HepG2 (cell line): ENCODE results near the gene GNG10. TPM values are rescaled to one million over a fixed set of nuclear protein-coding genes. Genes with fewer than 3 reads are reported as not detected.

ENCODE experiments used
- ATAC-seq: fragments of 200-7000 bp; cut with Tn5 transposase; 3 replicates; pipeline ENCODE4 v1.9.1; 2020; ENCODE audit warnings: mild to moderate bottlenecking, moderate library complexity
- BruUV-seq: library from RNA; stranded (reverse); fragments of 400-500 nt; replicated peaks from 2 replicates; lab custom pipeline; 2021; lab: Mats Ljungman, UMichigan
- CTCF ChIA-PET: fragments of 300-600 bp; formaldehyde crosslinking; extraction: SDS; loops from one replicate; lab custom pipeline; 2021; ENCODE audit warnings: low total read pairs, inconsistent platforms, low intra/inter-chr PET ratio; lab: Yijun Ruan, JAX
- POLR2A ChIA-PET: fragments of 350-600 bp; sonication (Branson Sonifier 250); formaldehyde crosslinking; loops from one replicate; lab custom pipeline; 2020; ENCODE audit warnings: antibody characterized with exemption, inconsistent platforms; lab: Yijun Ruan, JAX
- DNase-seq: peaks from one replicate; pipeline ENCODE4 v3.0.0-alpha.2; 2015; ENCODE audit warnings: low spot score
- FAIRE-seq: peaks from 3 replicates; lab custom pipeline; 2011; peaks lifted over from hg19 to GRCh38; lab: Jason Lieb, UNC
- H2AFZ ChIP-seq: one replicate; pipeline ENCODE4 v1.6.1; 2011; ENCODE audit warnings: low read length, inconsistent platforms
- H3K27ac ChIP-seq: fragments of 300-600 bp; 3 replicates; pipeline ENCODE4 v1.8.0; 2011; ENCODE audit warnings: mixed run types, mild to moderate bottlenecking, mixed read lengths, low read length, inconsistent platforms; ENCODE audit not compliant: insufficient read depth; ENCODE audit errors: extremely low read length
- H3K27me3 ChIP-seq, 2 experiments: fragments of 200-600 bp in 1 of 2; 2 replicates in 1 of 2; 3 replicates in 1 of 2; pipeline versions ENCODE4 v1.6.0 to v1.8.0; 2011; ENCODE audit warnings: low read length in 2 of 2, mild to moderate bottlenecking in 2 of 2, moderate library complexity in 2 of 2, inconsistent platforms in 1 of 2; ENCODE audit not compliant: insufficient read depth in 2 of 2, control insufficient read depth in 1 of 2
- H3K36me3 ChIP-seq, 2 experiments: fragments of 200-600 bp in 1 of 2; replicated peaks in 1 of 2; 2 replicates in 1 of 2; 3 replicates in 1 of 2; pipeline versions ENCODE4 v1.5.1 to v1.8.0; 2011; ENCODE audit warnings: low read length in 2 of 2, inconsistent platforms in 1 of 2; ENCODE audit not compliant: insufficient read depth in 2 of 2, control insufficient read depth in 1 of 2
- H3K4me1 ChIP-seq: 2 replicates; pipeline ENCODE4 v1.5.1; 2012; ENCODE audit warnings: low read length, inconsistent platforms; ENCODE audit not compliant: insufficient read depth
- H3K4me2 ChIP-seq: 2 replicates; pipeline ENCODE4 v1.6.0; 2011; ENCODE audit warnings: low read depth, low read length, inconsistent platforms
- H3K4me3 ChIP-seq, 3 experiments: fragments of 200-600 bp in 1 of 3; sonication (generic), shearing (Covaris generic) in 1 of 3; replicated peaks in 1 of 3; 2 replicates each; pipeline ENCODE4 v1.5.1; 2011 to 2016; ENCODE audit warnings: low read length in 3 of 3, inconsistent platforms in 2 of 3, low read depth in 2 of 3, mild to moderate bottlenecking in 2 of 3, control low read depth in 1 of 3, mixed read lengths in 1 of 3; ENCODE audit not compliant: insufficient read depth in 1 of 3
- H3K79me2 ChIP-seq: one replicate; pipeline ENCODE4 v1.6.1; 2011; ENCODE audit warnings: low read length, inconsistent platforms; ENCODE audit not compliant: insufficient read depth
- H3K9ac ChIP-seq: 2 replicates; pipeline ENCODE4 v1.6.0; 2011; ENCODE audit warnings: mild to moderate bottlenecking, low read depth, low read length, inconsistent platforms; ENCODE audit not compliant: insufficient read depth
- H3K9me3 ChIP-seq: 2 replicates; pipeline ENCODE4 v1.5.1; 2012; ENCODE audit warnings: mild to moderate bottlenecking, low read length
- H4K20me1 ChIP-seq: 2 replicates; pipeline ENCODE4 v1.6.0; 2011; ENCODE audit warnings: inconsistent platforms, mild to moderate bottlenecking, low read length, moderate library complexity; ENCODE audit not compliant: insufficient read depth
- ADNP ChIP-seq: sonication (generic); formaldehyde crosslinking; IDR thresholded peaks from 2 replicates; pipeline ENCODE4 v1.4.0; 2020; ENCODE audit warnings: missing genetic modification reagents
- BRF2 ChIP-seq: sonication (generic); formaldehyde crosslinking; IDR thresholded peaks from 2 replicates; pipeline ENCODE4 v1.8.1; 2022; ENCODE audit warnings: mild to moderate bottlenecking, missing genetic modification reagents
- CENPX ChIP-seq: sonication (generic); formaldehyde crosslinking; IDR thresholded peaks from 2 replicates; pipeline ENCODE4 v1.9.0; 2021; ENCODE audit warnings: mild to moderate bottlenecking, missing genetic modification reagents, moderate library complexity
- GMEB2 ChIP-seq: IDR thresholded peaks from 2 replicates; pipeline ENCODE4 v1.6.1; 2016; ENCODE audit warnings: missing biosample characterization, missing genetic modification reagents, low read depth
- ISX ChIP-seq: sonication (generic); formaldehyde crosslinking; conservative IDR thresholded peaks from 2 replicates; pipeline ENCODE4 v1.5.0; 2020; ENCODE audit warnings: missing genetic modification reagents
- KMT2B ChIP-seq: IDR thresholded peaks from 2 replicates; pipeline ENCODE4 v1.6.1; 2016; ENCODE audit warnings: missing genetic modification reagents, missing compliant biosample characterization
- MTA3 ChIP-seq: sonication (generic); formaldehyde crosslinking; IDR thresholded peaks from 2 replicates; pipeline ENCODE4 v1.4.0; 2020; ENCODE audit warnings: missing genetic modification reagents
- MZF1 ChIP-seq: sonication (generic); formaldehyde crosslinking; IDR thresholded peaks from 2 replicates; pipeline ENCODE4 v1.8.1; 2023; ENCODE audit warnings: mild to moderate bottlenecking, missing genetic modification reagents, borderline replicate concordance
- NR2F6 ChIP-seq, 2 experiments: IDR thresholded peaks; 2 replicates each; pipeline ENCODE4 v1.6.1; 2016; ENCODE audit warnings: antibody characterized with exemption in 1 of 2, mild to moderate bottlenecking in 1 of 2
- PAF1 ChIP-seq: IDR thresholded peaks from 2 replicates; pipeline ENCODE4 v1.6.1; 2016; ENCODE audit warnings: missing genetic modification reagents, missing compliant biosample characterization
- SETDB1 ChIP-seq: sonication (generic); formaldehyde crosslinking; IDR thresholded peaks from 2 replicates; pipeline ENCODE4 v1.5.1; 2020; ENCODE audit warnings: missing genetic modification reagents, mild to moderate bottlenecking, borderline replicate concordance
- TGIF2 ChIP-seq: IDR thresholded peaks from 2 replicates; pipeline ENCODE4 v1.6.1; 2016; ENCODE audit warnings: control low read depth, missing compliant biosample characterization
- TRAFD1 ChIP-seq: sonication (generic); formaldehyde crosslinking; IDR thresholded peaks from 2 replicates; pipeline ENCODE4 v1.5.1; 2020; ENCODE audit warnings: missing genetic modification reagents, mild to moderate bottlenecking, borderline replicate concordance
- ZC3H13 ChIP-seq: sonication (generic); formaldehyde crosslinking; IDR thresholded peaks from 2 replicates; pipeline ENCODE4 v1.8.1; 2023; ENCODE audit warnings: mild to moderate bottlenecking, missing genetic modification reagents, moderate library complexity
- ZNF317 ChIP-seq: sonication (generic); formaldehyde crosslinking; IDR thresholded peaks from 2 replicates; pipeline ENCODE4 v1.5.0; 2020; ENCODE audit warnings: mild to moderate bottlenecking, missing genetic modification reagents
- ZNF619 ChIP-seq: sonication (generic); formaldehyde crosslinking; IDR thresholded peaks from 2 replicates; pipeline ENCODE4 v1.4.0; 2020; ENCODE audit warnings: mild to moderate bottlenecking, missing genetic modification reagents
- ZNF772 ChIP-seq: sonication (generic); formaldehyde crosslinking; IDR thresholded peaks from 2 replicates; pipeline ENCODE4 v1.5.0; 2020; ENCODE audit warnings: mild to moderate bottlenecking, missing genetic modification reagents
- WGBS: methylation state at CpG from one replicate; pipeline ENCODE4 v1.1.6; 2017; ENCODE audit warnings: low lambda C conversion rate; 5-methylcytosine and 5-hydroxymethylcytosine counted together
- in situ Hi-C: cut with HindIII; loops from 2 replicates; pipeline ENCODE4 v1.10.0; 2017; ENCODE audit warnings: low pct_unique_long_range_greater_than_20kb; ENCODE audit not compliant: extremely low pct_ligation_motif_present
- intact Hi-C: fragments of 100-400 bp; cut with micrococcal nuclease; formaldehyde crosslinking; loops from one replicate; pipeline ENCODE4 v1.10.0; 2022; ENCODE audit not compliant: unreplicated experiment
- polyA plus RNA-seq, 8 experiments: library from polyadenylated mRNA; depleted of rRNA in 3 of 8; stranded (reverse) in 7 of 8; unstranded in 1 of 8; fragments of >200 nt; fragmentation: Illumina TruSeq in 4 of 8; extraction: Trizol in 4 of 8; gene quantifications; 2 replicates each; pipeline versions ENCODE4 v1.2.1 to v1.2.3, GENCODE V29; 2011 to 2016; ENCODE audit warnings: low read depth in 4 of 8, missing spikeins in 1 of 8, mixed read lengths in 1 of 8; ENCODE audit not compliant: insufficient read depth in 1 of 8
- total RNA-seq, 5 experiments: library from RNA; depleted of rRNA; stranded (reverse); fragments of >200 nt; fragmentation: Illumina TruSeq; extraction: Trizol; gene quantifications; 2 replicates each; pipeline ENCODE4 v1.2.3, GENCODE V29; 2016; ENCODE audit warnings: low read depth in 1 of 5

GNG10 gene
- total and polyA plus RNA-seq, 2 of the 13 experiments (the other 11 are each of a cell fraction or from before 2014, with no cell fraction given): 29.8 to 32.4 TPM

GRCh38 chr9:111657051-111657450, 4.4 kb upstream of the GNG10 start:
- DNase-seq: no peak
- ATAC-seq: no peak
- H3K9me3 ChIP-seq: no peaks in the 10 kb centered on the region
- H3K4me3 ChIP-seq: no peak overlapping the region
- H3K36me3 ChIP-seq: no peaks in the 10 kb centered on the region
- no peak for FAIRE-seq
- intact Hi-C loops: no loop called here
- ChIA-PET CTCF (no interaction called here), POLR2A (no interaction called here)
- H3K79me2 ChIP-seq: peaks cover 2% of the 10 kb centered on the region
- no peaks in the 10 kb centered on the region; a peak in 1 of 5 replicates for H3K27me3 ChIP-seq
- WGBS: 75% methylated on average over 6 of the region's 6 CpGs
- TF ChIP-seq GMEB2 (CRISPR knock-in tag) (no peak), ZC3H13 (no peak), MZF1 (no peak), KMT2B (CRISPR knock-in tag) (no peak), ZNF317 (CRISPR knock-in tag) (no peak), BRF2 (no peak), SETDB1 (no peak), TGIF2 (CRISPR knock-in tag) (no peak), ISX (CRISPR knock-in tag) (no peak), ADNP (CRISPR knock-in tag) (no peak), ZNF772 (CRISPR knock-in tag) (no peak), PAF1 (no peak), ZNF619 (CRISPR knock-in tag) (no peak), CENPX (CRISPR knock-in tag) (no peak), TRAFD1 (CRISPR knock-in tag) (no peak), MTA3 (CRISPR knock-in tag) (no peak), NR2F6 (IDR thresholded peaks at IDR 0.05) (no peak), NR2F6 (CRISPR knock-in tag; IDR thresholded peaks at IDR 0.05) (no peak)
- H3K4me1 ChIP-seq: peaks cover 7% of the 10 kb centered on the region; the same call in 1 of the 2 replicates
- no peak overlapping the region for H3K27ac ChIP-seq
- in situ Hi-C loops: no loop called here
- no peaks in the 10 kb centered on the region for H4K20me1 ChIP-seq
- no TSS peak for BruUV-seq
- no peak overlapping the region for H2AFZ ChIP-seq
- no peak overlapping the region for H3K9ac ChIP-seq
- H3K4me2 ChIP-seq: no peak overlapping the region
